H1 (cell line): ENCODE results near the gene RAB39B. TPM values are rescaled to one million over a fixed set of nuclear protein-coding genes. Genes with fewer than 3 reads are reported as not detected.

Experiments used
- CTCF ChIA-PET: fragments of 300-600 bp; sonication (Branson Sonifier 250); formaldehyde crosslinking; loops from one replicate; lab custom pipeline; 2021; ENCODE audit not compliant: partially characterized antibody; lab: Charles Lee
- POLR2A ChIA-PET: fragments of 300-600 bp; sonication (Branson Sonifier 250); formaldehyde crosslinking; loops from one replicate; lab custom pipeline; 2021; ENCODE audit warnings: inconsistent platforms; ENCODE audit not compliant: partially characterized antibody; lab: Charles Lee
- DNase-seq, 2 experiments: peaks; one replicate each; pipeline versions ENCODE4 v3.0.0 to v3.0.0-alpha.2; 2010 to 2022; ENCODE audit warnings: low spot score in 2 of 2, low read depth in 1 of 2, mixed read lengths in 1 of 2
- FAIRE-seq: peaks from 2 replicates; lab custom pipeline; 2011; peaks lifted over from hg19 to GRCh38; lab: Jason Lieb, UNC
- H2AFZ ChIP-seq: 2 replicates; pipeline ENCODE4 v1.8.1; 2012; ENCODE audit warnings: low read length, inconsistent platforms
- H2AK5ac ChIP-seq: 2 replicates; pipeline ENCODE4 v1.6.1; 2013; ENCODE audit warnings: low read depth, low read length
- H2BK120ac ChIP-seq: replicated peaks from 2 replicates; pipeline ENCODE3; 2013; ENCODE audit warnings: low read depth, low read length, inconsistent platforms
- H2BK12ac ChIP-seq: 2 replicates; pipeline ENCODE4 v1.6.1; 2013; ENCODE audit warnings: low read depth, low read length
- H2BK15ac ChIP-seq: 2 replicates; pipeline ENCODE4 v1.6.1; 2013; ENCODE audit warnings: low read length
- H2BK20ac ChIP-seq: 2 replicates; pipeline ENCODE4 v1.6.1; 2013; ENCODE audit warnings: low read length
- H2BK5ac ChIP-seq: 2 replicates; pipeline ENCODE4 v1.6.1; 2013; ENCODE audit warnings: low read depth, low read length
- H3K14ac ChIP-seq: 2 replicates; pipeline ENCODE4 v1.6.1; 2013; ENCODE audit warnings: inconsistent platforms; ENCODE audit not compliant: insufficient read length
- H3K18ac ChIP-seq: 2 replicates; pipeline ENCODE4 v1.6.1; 2013; ENCODE audit warnings: low read length; ENCODE audit errors: extremely low read depth
- H3K23ac ChIP-seq: 2 replicates; pipeline ENCODE4 v1.6.1; 2013; ENCODE audit warnings: inconsistent platforms; ENCODE audit not compliant: insufficient read length
- H3K23me2 ChIP-seq: 2 replicates; pipeline ENCODE4 v1.6.1; 2013; ENCODE audit warnings: low read depth, low read length
- H3K27ac ChIP-seq: 2 replicates; pipeline ENCODE4 v1.6.1; 2011; ENCODE audit warnings: low read depth, low read length, inconsistent platforms
- H3K27me3 ChIP-seq, 4 experiments: replicated peaks in 1 of 4; 1 replicate in 1 of 4; 2 replicates in 3 of 4; pipeline versions ENCODE4 v1.6.1 to v1.8.1; 2011 to 2013; ENCODE audit warnings: low read length in 3 of 4, mild to moderate bottlenecking in 3 of 4, inconsistent platforms in 2 of 4, mixed read lengths in 2 of 4, moderate library complexity in 1 of 4; ENCODE audit not compliant: control insufficient read depth in 3 of 4, insufficient read depth in 3 of 4; ENCODE audit errors: extremely low read depth in 1 of 4
- H3K36me3 ChIP-seq, 4 experiments: 2 replicates each; pipeline versions ENCODE4 v1.6.1 to v1.8.1; 2011 to 2013; ENCODE audit warnings: mild to moderate bottlenecking in 4 of 4, low read length in 3 of 4, moderate library complexity in 2 of 4, control low read depth in 1 of 4, inconsistent platforms in 1 of 4; ENCODE audit not compliant: insufficient read depth in 4 of 4, control insufficient read depth in 2 of 4
- H3K4ac ChIP-seq: replicated peaks from 2 replicates; pipeline ENCODE3; 2013; ENCODE audit warnings: low read length, low read depth, mixed read lengths, inconsistent platforms; ENCODE audit not compliant: insufficient read length
- H3K4me1 ChIP-seq, 4 experiments: replicated peaks in 1 of 4; 1 replicate in 1 of 4; 2 replicates in 3 of 4; pipeline versions ENCODE4 v1.6.1 to v1.8.1; 2011 to 2013; ENCODE audit warnings: low read length in 3 of 4, inconsistent platforms in 2 of 4, mixed read lengths in 1 of 4; ENCODE audit not compliant: insufficient read depth in 4 of 4, control insufficient read depth in 3 of 4
- H3K4me2 ChIP-seq, 2 experiments: 2 replicates each; pipeline versions ENCODE4 v1.6.1 to v1.8.1; 2011 to 2013; ENCODE audit warnings: low read depth in 2 of 2, low read length in 2 of 2, control low read depth in 1 of 2, inconsistent platforms in 1 of 2, mild to moderate bottlenecking in 1 of 2; ENCODE audit not compliant: insufficient read depth in 1 of 2
- H3K4me3 ChIP-seq, 4 experiments: fragments of 200-600, 300-600 bp in 1 of 4; sonication (generic), shearing (Covaris generic), sonication (Bioruptor Twin) in 1 of 4; 2 replicates each; pipeline versions ENCODE4 v1.5.1 to v1.8.1; 2011 to 2016; ENCODE audit warnings: low read length in 4 of 4, low read depth in 3 of 4, control low read depth in 2 of 4, inconsistent platforms in 2 of 4, mild to moderate bottlenecking in 2 of 4, mixed read lengths in 1 of 4, moderate library complexity in 1 of 4; ENCODE audit not compliant: insufficient read depth in 2 of 4; ENCODE audit errors: extremely low read depth in 1 of 4
- H3K56ac ChIP-seq: replicated peaks from 2 replicates; pipeline ENCODE3; 2013; ENCODE audit warnings: low read depth, mild to moderate bottlenecking, mixed read lengths, low read length, inconsistent platforms; ENCODE audit not compliant: insufficient read length
- H3K79me1 ChIP-seq: 2 replicates; pipeline ENCODE4 v1.6.1; 2013; ENCODE audit warnings: low read depth, low read length, control low read depth
- H3K79me2 ChIP-seq, 2 experiments: 2 replicates each; pipeline versions ENCODE4 v1.6.1 to v1.8.1; 2012 to 2013; ENCODE audit warnings: low read length in 2 of 2, mild to moderate bottlenecking in 2 of 2, inconsistent platforms in 1 of 2; ENCODE audit not compliant: insufficient read depth in 2 of 2, control insufficient read depth in 1 of 2
- H3K9ac ChIP-seq, 4 experiments: replicated peaks in 1 of 4; 1 replicate in 1 of 4; 2 replicates in 3 of 4; pipeline versions ENCODE4 v1.6.1 to v1.8.1; 2011 to 2013; ENCODE audit warnings: low read depth in 3 of 4, low read length in 3 of 4, control low read depth in 2 of 4, mild to moderate bottlenecking in 2 of 4, moderate library complexity in 2 of 4, inconsistent platforms in 1 of 4; ENCODE audit errors: extremely low read depth in 1 of 4
- H3K9me3 ChIP-seq, 2 experiments: 2 replicates each; pipeline versions ENCODE4 v1.6.1 to v1.8.1; 2012 to 2013; ENCODE audit warnings: mild to moderate bottlenecking in 2 of 2, moderate library complexity in 2 of 2, control low read depth in 1 of 2, inconsistent platforms in 1 of 2, low read depth in 1 of 2, low read length in 1 of 2, mixed read lengths in 1 of 2; ENCODE audit not compliant: insufficient read depth in 2 of 2
- H4K20me1 ChIP-seq, 2 experiments: replicated peaks in 1 of 2; 2 replicates each; pipeline versions ENCODE3 to v1.8.1; 2011 to 2013; ENCODE audit warnings: inconsistent platforms in 2 of 2, low read length in 2 of 2, mild to moderate bottlenecking in 1 of 2; ENCODE audit not compliant: insufficient read depth in 2 of 2, control insufficient read depth in 1 of 2
- H4K5ac ChIP-seq: 2 replicates; pipeline ENCODE4 v1.6.1; 2013; ENCODE audit warnings: low read length, low read depth, mixed read lengths, inconsistent platforms; ENCODE audit not compliant: insufficient read length
- H4K8ac ChIP-seq: 2 replicates; pipeline ENCODE4 v1.8.0; 2013; ENCODE audit warnings: mild to moderate bottlenecking, moderate library complexity, low read length, inconsistent platforms; ENCODE audit not compliant: insufficient read depth; ENCODE audit errors: extremely low read depth
- H4K91ac ChIP-seq: replicated peaks from 2 replicates; pipeline ENCODE3; 2013; ENCODE audit warnings: low read length, mixed read lengths, inconsistent platforms; ENCODE audit not compliant: insufficient read length
- CREB1 ChIP-seq: IDR thresholded peaks from 2 replicates; pipeline ENCODE4 v1.6.1; 2012; ENCODE audit warnings: inconsistent platforms
- EGR1 ChIP-seq: IDR thresholded peaks from 2 replicates; pipeline ENCODE4 v1.6.1; 2011; ENCODE audit warnings: low read depth, low read length, borderline replicate concordance
- KDM1A ChIP-seq: fragments of 200-600, 300-600 bp; sonication (generic); IDR thresholded peaks from 2 replicates; pipeline ENCODE4 v1.7.1; 2016; ENCODE audit warnings: mild to moderate bottlenecking, low read length, borderline replicate concordance
- KDM5A ChIP-seq: fragments of 200-600 bp; IDR thresholded peaks from 2 replicates; pipeline ENCODE4 v1.7.1; 2012; ENCODE audit warnings: mild to moderate bottlenecking, low read length, inconsistent platforms, mixed read lengths
- POLR2AphosphoS5 ChIP-seq: IDR thresholded peaks from 2 replicates; pipeline ENCODE4 v1.6.1; 2011; ENCODE audit warnings: low read depth, low read length
- RAD21 ChIP-seq, 2 experiments: IDR thresholded peaks in 1 of 2; conservative IDR thresholded peaks in 1 of 2; 2 replicates each; pipeline ENCODE4 v1.6.1; 2011; ENCODE audit warnings: low read depth in 2 of 2, low read length in 2 of 2, improper control_type of control experiment in 1 of 2, inconsistent platforms in 1 of 2, mild to moderate bottlenecking in 1 of 2, moderate library complexity in 1 of 2
- SIN3A ChIP-seq, 2 experiments: IDR thresholded peaks in 1 of 2; conservative IDR thresholded peaks in 1 of 2; 2 replicates each; pipeline ENCODE4 v1.6.1; 2011 to 2012; ENCODE audit warnings: low read length in 2 of 2, improper control_type of control experiment in 1 of 2, low read depth in 1 of 2, mild to moderate bottlenecking in 1 of 2
- SP2 ChIP-seq: IDR thresholded peaks from 2 replicates; pipeline ENCODE4 v1.6.1; 2012; ENCODE audit warnings: mild to moderate bottlenecking, low read length, inconsistent platforms
- SRF ChIP-seq: IDR thresholded peaks from 2 replicates; pipeline ENCODE4 v1.6.1; 2011; ENCODE audit warnings: mild to moderate bottlenecking, low read depth, low read length, moderate library complexity
- SUZ12 ChIP-seq: fragments of 200-600 bp; sonication (generic); IDR thresholded peaks from 2 replicates; pipeline ENCODE4 v1.6.1; 2012; ENCODE audit warnings: mild to moderate bottlenecking, inconsistent platforms, low read length, moderate library complexity, mixed read lengths
- TAF1 ChIP-seq: IDR thresholded peaks from 2 replicates; pipeline ENCODE4 v1.6.1; 2011; ENCODE audit warnings: mild to moderate bottlenecking, low read depth, low read length
- TBP ChIP-seq: IDR thresholded peaks from 2 replicates; pipeline ENCODE4 v1.6.1; 2011; ENCODE audit warnings: low read depth, low read length, improper control_type of control experiment
- YY1 ChIP-seq: IDR thresholded peaks from 2 replicates; pipeline ENCODE4 v1.6.1; 2011; ENCODE audit warnings: low read depth, mild to moderate bottlenecking, low read length
- WGBS, 2 experiments: shearing (Covaris generic) in 1 of 2; methylation state at CpG; one replicate each; pipeline versions ENCODE4 v1.1.6 to v1.1.7; 2013 to 2015; ENCODE audit warnings: low lambda C conversion rate in 2 of 2, mixed read lengths in 2 of 2, inconsistent platforms in 1 of 2, low coverage in 1 of 2, missing lambda C conversion rate in 1 of 2; ENCODE audit not compliant: insufficient replicate concordance in 2 of 2, insufficient coverage in 1 of 2, insufficient read length in 1 of 2; ENCODE audit errors: extremely low coverage in 1 of 2, missing lambda C conversion rate in 1 of 2; 5-methylcytosine and 5-hydroxymethylcytosine counted together
- polyA plus RNA-seq, 7 experiments: library from polyadenylated mRNA; depleted of rRNA in 3 of 7; stranded (reverse) in 5 of 7; unstranded in 2 of 7; fragments of >200 nt in 5 of 7; fragments of 200-250 nt in 2 of 7; gene quantifications; 1 replicate in 5 of 7; 2 replicates in 1 of 7; 4 replicates in 1 of 7; pipeline versions ENCODE4 v1.2.1 to v1.2.3, GENCODE V29; 2011 to 2013; ENCODE audit warnings: missing spikeins in 2 of 7, mixed read lengths in 2 of 7
- total RNA-seq: library from RNA; stranded (reverse); fragmentation: NEBNext Ultra II Directional; extraction: Animal tissue kit (Norgen Biotek cat#: 25700); gene quantifications from 2 replicates; pipeline ENCODE4 v1.2.1, GENCODE V29; 2021
- TF ChIP-seq, protein P1 (sequence below): IDR thresholded peaks from 2 replicates; pipeline ENCODE4 v1.6.1; 2012; ENCODE audit warnings: low read length, inconsistent platforms

Gene RAB39B
- total and polyA plus RNA-seq, 2 of the 8 experiments (the other 6 are each of a cell fraction or from before 2014, with no cell fraction given), result 3.1 to 9.3 TPM

DNA sequence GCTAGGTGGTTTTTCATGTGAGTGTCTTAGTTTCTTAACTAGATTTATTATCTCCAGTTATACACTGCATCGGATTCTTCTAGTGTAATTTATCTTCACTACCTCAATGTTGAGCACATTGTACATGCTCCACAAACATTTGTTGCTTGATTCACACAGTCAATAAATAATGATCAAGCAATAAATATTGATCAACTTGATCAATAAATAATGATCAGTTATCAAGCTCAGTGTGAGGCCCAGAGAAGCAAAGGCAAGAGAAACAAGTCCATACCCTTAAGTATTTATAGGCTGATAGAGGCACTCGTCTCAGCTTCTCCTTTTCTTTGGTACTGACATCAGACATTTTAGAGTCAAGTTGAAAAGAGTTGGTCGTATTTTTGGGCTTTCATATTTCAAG, 53.1 kb downstream of the RAB39B start:
- Histone ChIP-seq H3K79me1 (no peaks in the 10 kb centered on the region), H3K4ac (no peak overlapping the region), H2BK15ac (no peak overlapping the region), H3K36me3 (no peaks in the 10 kb centered on the region), H3K9me3 (no peaks in the 10 kb centered on the region), H3K4me2 (no peak overlapping the region), H2BK12ac (no peak overlapping the region), H2AFZ (no peak overlapping the region), H4K20me1 (no peaks in the 10 kb centered on the region), H4K91ac (no peak overlapping the region), H2AK5ac (no peak overlapping the region), H3K79me2 (no peaks in the 10 kb centered on the region), H3K4me1 (no peaks in the 10 kb centered on the region; a peak in 1 of 7 replicates), H2BK20ac (no peak overlapping the region), H4K5ac (no peak overlapping the region), H3K14ac (no peak overlapping the region), H3K23ac (no peak overlapping the region), H3K56ac (no peak overlapping the region), H2BK120ac (no peak overlapping the region), H2BK5ac (no peak overlapping the region), H3K27me3 (peaks cover 0 to 2% (median 0%) of the 10 kb centered on the region in 4 experiments; a peak in 3 of 7 replicates), H3K9ac (no peak overlapping the region), H3K23me2 (no peaks in the 10 kb centered on the region; the same call in 1 of the 2 replicates), H4K8ac (no peak overlapping the region), H3K27ac (no peak overlapping the region), H3K4me3 (no peak overlapping the region), H3K18ac (no peak overlapping the region)
- ChIA-PET POLR2A (no interaction called here), CTCF (no interaction called here)
- WGBS, 2 experiments, result 69% methylated on average over 3 of the region's 3 CpGs; no CpG with 5 or more reads in 1 of the 2 experiments
- FAIRE-seq, result no peak
- DNase-seq, result no peak
- no peak for TF ChIP-seq SIN3A (conservative IDR thresholded peaks at IDR 0.05 in 1 of 2, IDR thresholded peaks at IDR 0.05 in 1 of 2; ENCODE audit: low read depth in 1 of 2, low read length in 2 of 2)
- TF ChIP-seq CREB1, result no peak
- no peak for TF ChIP-seq SUZ12
- TF ChIP-seq, protein P1, sequence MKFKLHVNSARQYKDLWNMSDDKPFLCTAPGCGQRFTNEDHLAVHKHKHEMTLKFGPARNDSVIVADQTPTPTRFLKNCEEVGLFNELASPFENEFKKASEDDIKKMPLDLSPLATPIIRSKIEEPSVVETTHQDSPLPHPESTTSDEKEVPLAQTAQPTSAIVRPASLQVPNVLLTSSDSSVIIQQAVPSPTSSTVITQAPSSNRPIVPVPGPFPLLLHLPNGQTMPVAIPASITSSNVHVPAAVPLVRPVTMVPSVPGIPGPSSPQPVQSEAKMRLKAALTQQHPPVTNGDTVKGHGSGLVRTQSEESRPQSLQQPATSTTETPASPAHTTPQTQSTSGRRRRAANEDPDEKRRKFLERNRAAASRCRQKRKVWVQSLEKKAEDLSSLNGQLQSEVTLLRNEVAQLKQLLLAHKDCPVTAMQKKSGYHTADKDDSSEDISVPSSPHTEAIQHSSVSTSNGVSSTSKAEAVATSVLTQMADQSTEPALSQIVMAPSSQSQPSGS, result no peak
- TF ChIP-seq RAD21 (IDR thresholded peaks at IDR 0.05 in 1 of 2, conservative IDR thresholded peaks at IDR 0.05 in 1 of 2; ENCODE audit: low read depth in 2 of 2, low read length in 2 of 2), result no peak
- no peak for TF ChIP-seq EGR1
- no peak for TF ChIP-seq SP2
- no peak for TF ChIP-seq KDM1A
- no peak for TF ChIP-seq SRF
- no peak for TF ChIP-seq YY1
- no peak for TF ChIP-seq TAF1
- no peak for TF ChIP-seq TBP
- no peak for TF ChIP-seq POLR2AphosphoS5
- no peak for TF ChIP-seq KDM5A
